GM12878 (cell line): Measurements from ENCODE around the gene SIDT2. TPM values are rescaled to one million over a fixed set of nuclear protein-coding genes. Genes with fewer than 3 reads are reported as not detected.

Experiments used
- ATAC-seq: fragments of 200-7000 bp; cut with Tn5 transposase; 3 replicates; pipeline ENCODE4 v1.9.1; 2020; ENCODE audit warnings: mild to moderate bottlenecking, moderate library complexity
- BruUV-seq: library from RNA; stranded (reverse); fragments of 400-500 nt; replicated peaks from 2 replicates; lab custom pipeline; 2021; lab: Mats Ljungman, UMichigan
- CTCF ChIA-PET: fragments of 300-600 bp; sonication (Branson Sonifier 250); formaldehyde crosslinking; extraction: SDS; loops from one replicate; lab custom pipeline; 2021; ENCODE audit warnings: inconsistent platforms; lab: Yijun Ruan, JAX
- POLR2A ChIA-PET: fragments of 350-600 bp; formaldehyde crosslinking; extraction: SDS; loops from one replicate; lab custom pipeline; 2021; ENCODE audit warnings: inconsistent platforms; lab: Charles Lee
- RAD21 ChIA-PET: fragments of 300-600 bp; sonication (Branson Sonifier 250); formaldehyde crosslinking; loops from one replicate; lab custom pipeline; 2023; ENCODE audit warnings: antibody characterized with exemption; ENCODE audit not compliant: unreplicated experiment; lab: Charles Lee
- SMC1A ChIA-PET: fragments of 300-600 bp; sonication (Branson Sonifier 250); formaldehyde crosslinking; loops from one replicate; lab custom pipeline; 2023; ENCODE audit not compliant: unreplicated experiment, uncharacterized antibody; lab: Charles Lee
- DNase-seq: peaks from one replicate; pipeline ENCODE4 v3.0.0-alpha.2; 2011; ENCODE audit warnings: low read depth, low spot score
- FAIRE-seq: peaks from 3 replicates; lab custom pipeline; 2011; peaks lifted over from hg19 to GRCh38; lab: Jason Lieb, UNC
- H2AFZ ChIP-seq: 2 replicates; pipeline ENCODE4 v1.6.0; 2011; ENCODE audit warnings: low read depth, low read length, control low read depth; ENCODE audit not compliant: control insufficient read depth
- H3K27ac ChIP-seq: 2 replicates; pipeline ENCODE4 v1.5.1; 2011; ENCODE audit warnings: control low read depth; ENCODE audit not compliant: control insufficient read depth, insufficient read depth
- H3K27me3 ChIP-seq, 2 experiments: replicated peaks in 1 of 2; 2 replicates each; pipeline versions ENCODE4 v1.6.0 to v1.6.1; 2011; ENCODE audit warnings: low read length in 1 of 2; ENCODE audit not compliant: control insufficient read depth in 2 of 2, insufficient read depth in 2 of 2
- H3K36me3 ChIP-seq, 2 experiments: 2 replicates each; pipeline ENCODE4 v1.5.1; 2011; ENCODE audit warnings: low read length in 1 of 2; ENCODE audit not compliant: control insufficient read depth in 2 of 2, insufficient read depth in 2 of 2
- H3K4me1 ChIP-seq: 2 replicates; pipeline ENCODE4 v1.6.1; 2011; ENCODE audit warnings: mild to moderate bottlenecking, low read length, moderate library complexity, mixed read lengths; ENCODE audit not compliant: control insufficient read depth, insufficient read depth
- H3K4me2 ChIP-seq: 2 replicates; pipeline ENCODE4 v1.6.0; 2011; ENCODE audit warnings: control low read depth; ENCODE audit not compliant: control insufficient read depth, insufficient read depth
- H3K4me3 ChIP-seq: fragments of 200-600 bp; sonication (generic); 2 replicates; pipeline ENCODE4 v1.5.1; 2016
- H3K79me2 ChIP-seq: 2 replicates; pipeline ENCODE4 v1.6.0; 2011; ENCODE audit warnings: low read length; ENCODE audit not compliant: control insufficient read depth, insufficient read depth
- H3K9ac ChIP-seq: 2 replicates; pipeline ENCODE4 v1.8.0; 2011; ENCODE audit warnings: low read length, control low read depth, mixed read lengths; ENCODE audit not compliant: control insufficient read depth, insufficient read depth
- H3K9me3 ChIP-seq: replicated peaks from 3 replicates; pipeline ENCODE4 v1.5.1; 2011; ENCODE audit warnings: mild to moderate bottlenecking, low read length; ENCODE audit not compliant: control insufficient read depth, insufficient read depth
- H4K20me1 ChIP-seq: 2 replicates; pipeline ENCODE4 v1.6.0; 2011; ENCODE audit not compliant: control insufficient read depth, insufficient read depth
- HDGF ChIP-seq: fragments of 450-650 bp; IDR thresholded peaks from 2 replicates; pipeline ENCODE4 v1.6.1; 2016; ENCODE audit warnings: antibody characterized with exemption
- POLR2A ChIP-seq: IDR thresholded peaks from 2 replicates; pipeline ENCODE4 v1.6.1; 2011; ENCODE audit warnings: low read depth, mild to moderate bottlenecking, low read length
- WGBS: methylation state at CpG from one replicate; pipeline ENCODE4 v1.1.6; 2016; ENCODE audit warnings: low lambda C conversion rate; ENCODE audit not compliant: insufficient replicate concordance, insufficient coverage; ENCODE audit errors: missing lambda C conversion rate; 5-methylcytosine and 5-hydroxymethylcytosine counted together
- in situ Hi-C: fragments of 300-500 bp; cut with MboI; formaldehyde crosslinking; loops from 9 replicates; pipeline ENCODE4 v1.14.3; 2018; ENCODE audit warnings: mixed read lengths
- intact Hi-C: fragments of 100-400 bp; cut with micrococcal nuclease; formaldehyde crosslinking; loops from one replicate; pipeline ENCODE4 v1.14.2; 2022; ENCODE audit not compliant: unreplicated experiment
- polyA plus RNA-seq, 11 experiments: library from polyadenylated mRNA; depleted of rRNA in 4 of 11; unstranded in 6 of 11; stranded (reverse) in 5 of 11; fragments of >200 nt; fragmentation: Nextera tagmentation in 4 of 11; fragmentation: Illumina TruSeq in 1 of 11; extraction: Ambion mirVana in 4 of 11; extraction: Trizol in 1 of 11; gene quantifications; 1 replicate in 1 of 11; 2 replicates in 10 of 11; pipeline versions ENCODE4 v1.2.1 to v1.2.3, GENCODE V29; 2011 to 2016; ENCODE audit warnings: inconsistent platforms in 2 of 11, missing spikeins in 2 of 11, low read depth in 1 of 11
- total RNA-seq, 4 experiments: library from RNA; depleted of rRNA in 3 of 4; stranded (reverse); fragments of >200 nt in 3 of 4; fragmentation: Illumina TruSeq in 1 of 4; extraction: Trizol in 1 of 4; gene quantifications; 2 replicates each; pipeline versions ENCODE4 v1.2.1 to v1.2.3, GENCODE V29; 2013 to 2021
- TF ChIP-seq, protein P1 (sequence below): IDR thresholded peaks from 2 replicates; pipeline ENCODE4 v1.6.1; 2011; ENCODE audit warnings: low read depth, mild to moderate bottlenecking, low read length, moderate library complexity, borderline replicate concordance; ENCODE audit errors: extremely low read depth

Gene SIDT2
- total and polyA plus RNA-seq, 10 of the 15 experiments (the other 5 are each of a cell fraction or from before 2014, with no cell fraction given): 4.9 to 23.9 (median 10.3) TPM

DNA sequence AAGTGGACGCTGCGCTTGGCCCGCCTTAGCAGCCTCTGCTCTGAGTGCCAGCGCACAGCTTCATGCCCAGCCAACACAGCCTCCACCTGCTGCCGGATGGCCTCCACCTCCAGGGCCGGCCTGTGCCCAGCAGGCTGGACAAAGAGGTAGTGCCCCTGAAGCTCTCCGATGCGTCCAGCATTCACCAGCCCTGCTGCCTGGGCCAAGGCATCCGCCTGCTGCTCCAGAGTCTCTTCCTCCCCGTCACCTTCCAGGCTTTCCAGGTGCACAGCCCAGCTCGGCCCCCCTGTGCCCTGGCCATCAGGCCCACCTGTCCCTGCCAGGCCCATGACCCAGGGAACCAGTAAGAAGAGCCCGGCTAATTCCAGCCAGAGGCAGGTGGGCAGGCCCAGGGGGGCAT lies 50.9 kb downstream of the SIDT2 start:
- in situ Hi-C loops: loop anchor here (5.0 kb wide), 1 partner anchor 352 kb away; no protein-coding TSS in a partner anchor
- no peaks in the 10 kb centered on the region; the same call in 1 of the 2 replicates for H4K20me1 ChIP-seq
- POLR2A ChIA-PET: interaction anchor here (0.5 to 3.6 kb wide), 3 partner anchors 29 to 51 kb away, joined by 3 to 51 read pairs (median 3); partner anchors contain the start of gene SIDT2
- H3K9ac ChIP-seq: peak overlapping the region; percentile 93; the same call in 1 of the 2 replicates
- TF ChIP-seq, protein P1, sequence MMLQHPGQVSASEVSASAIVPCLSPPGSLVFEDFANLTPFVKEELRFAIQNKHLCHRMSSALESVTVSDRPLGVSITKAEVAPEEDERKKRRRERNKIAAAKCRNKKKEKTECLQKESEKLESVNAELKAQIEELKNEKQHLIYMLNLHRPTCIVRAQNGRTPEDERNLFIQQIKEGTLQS: no peak
- 0 out of 2 replicates have a peak, but pooled peaks have one; percentile 16 for TF ChIP-seq POLR2A
- TF ChIP-seq, all 136 proteins: peak for 1
- Histone ChIP-seq H3K4me2 (peak overlapping the region; percentile 5; the same call in 1 of the 2 replicates), H3K4me3 (no peak overlapping the region), H3K4me1 (peaks cover 9% of the 10 kb centered on the region), H3K27me3 (no peaks in the 10 kb centered on the region), H3K36me3 (peaks cover 22 to 24% of the 10 kb centered on the region in 2 experiments; a peak in 3 of 4 replicates), H3K79me2 (peaks cover 46% of the 10 kb centered on the region), H3K27ac (peak overlapping the region; percentile 87), H3K9me3 (no peaks in the 10 kb centered on the region), H2AFZ (no peak overlapping the region)
- no TSS peak for BruUV-seq
- 95% methylated on average over 12 of the region's 12 CpGs for WGBS
- ATAC-seq (no peak), DNase-seq (no peak), FAIRE-seq (no peak)
- CTCF ChIA-PET: interaction anchor here (0.9 to 17.3 kb wide), 8 partner anchors 8 to 588 kb away, joined by 3 to 422 read pairs (median 4); partner anchors contain the start of genes PAFAH1B2 and SIDT2
- RAD21 ChIA-PET: interaction anchor here (1.6 to 9.9 kb wide), 2 partner anchors 49 to 55 kb away, joined by 3 to 159 read pairs; partner anchors contain the start of gene SIDT2
- SMC1A ChIA-PET: interaction anchor here (1.0 to 12.2 kb wide), 2 partner anchors 49 to 84 kb away, joined by 3 to 187 read pairs; partner anchors contain the start of gene SIDT2
- intact Hi-C loops: loop anchor here (5.0 kb wide), 2 partner anchors 392 to 437 kb away; partner anchors contain the start of genes APOA1 and APOA5

DNA sequence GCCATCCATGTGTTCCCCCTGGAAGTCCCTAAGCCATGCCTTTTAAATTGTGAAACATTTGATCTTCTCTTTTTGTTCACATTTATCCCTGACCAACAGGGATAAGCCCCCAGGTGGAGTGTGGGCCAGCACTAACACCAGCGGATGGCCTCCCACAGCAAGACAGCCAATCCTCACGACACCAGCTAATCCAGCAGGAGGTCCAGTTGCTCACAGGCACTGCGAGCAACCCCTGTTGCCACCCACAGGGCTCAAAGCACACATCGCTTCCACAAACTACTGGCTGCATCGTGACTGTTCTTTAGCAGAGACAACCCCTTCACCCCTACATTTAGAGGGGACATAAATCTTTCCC lies 51.4 kb downstream of the SIDT2 start:
- in situ Hi-C loops (loop anchor here (5.0 kb wide), 1 partner anchor 353 kb away; no protein-coding TSS in a partner anchor), intact Hi-C loops (loop anchor here (5.0 kb wide), 3 partner anchors 393 to 587 kb away; partner anchors contain the start of genes APOA1 and APOA5)
- no peaks in the 10 kb centered on the region; the same call in 1 of the 2 replicates for H4K20me1 ChIP-seq
- peaks cover 46% of the 10 kb centered on the region for H3K79me2 ChIP-seq
- H2AFZ ChIP-seq: no peak overlapping the region
- SMC1A ChIA-PET: interaction anchor here (1.0 to 12.2 kb wide), 8 partner anchors 9 to 437 kb away, joined by 3 to 187 read pairs (median 4); partner anchors contain the start of gene SIDT2
- peaks cover 19 to 21% of the 10 kb centered on the region in 2 experiments; a peak in 3 of 4 replicates for H3K36me3 ChIP-seq
- ATAC-seq (no peak), FAIRE-seq (no peak)
- peak overlapping the region; percentile 87 for H3K27ac ChIP-seq
- peaks cover 9% of the 10 kb centered on the region for H3K4me1 ChIP-seq
- H3K9me3 ChIP-seq: no peaks in the 10 kb centered on the region
- CTCF ChIA-PET: interaction anchor here (0.9 to 17.3 kb wide), 10 partner anchors 8 to 587 kb away, joined by 3 to 422 read pairs (median 4); partner anchors contain the start of genes PAFAH1B2 and SIDT2
- peak overlapping the region; percentile 91 for H3K4me2 ChIP-seq
- H3K4me3 ChIP-seq: peak overlapping the region; percentile 87
- POLR2A ChIA-PET: interaction anchor here (0.8 to 3.6 kb wide), 4 partner anchors 50 to 227 kb away, joined by 3 to 51 read pairs (median 4); partner anchors contain the start of gene SIDT2
- no peak for TF ChIP-seq HDGF
- TF ChIP-seq, all 136 proteins: peak for 0
- WGBS: 9% methylated on average over 5 of the region's 5 CpGs
- TSS peak; percentile 50 for BruUV-seq
- no peaks in the 10 kb centered on the region for H3K27me3 ChIP-seq
- H3K9ac ChIP-seq: peak overlapping the region; percentile 93
- RAD21 ChIA-PET: interaction anchor here (0.7 to 9.9 kb wide), 3 partner anchors 49 to 439 kb away, joined by 3 to 159 read pairs (median 3); partner anchors contain the start of genes APOA5 and SIDT2
- no peak for DNase-seq
